ENCODE measurements around the gene OASL.
A peak's percentile ranks its signal among the peaks of the same experiment; 100 is the strongest.

Gene OASL

GRCh38 chr12:120996133-120996746 lies 42.8 kb downstream of the OASL start:
- no peak overlapping the region for H3K4me3 ChIP-seq (ENCODE audit: control insufficient read depth, low read depth, low read length)
- DNase-seq (ENCODE audit: low read depth) = no peak
- TF ChIP-seq, protein P1, sequence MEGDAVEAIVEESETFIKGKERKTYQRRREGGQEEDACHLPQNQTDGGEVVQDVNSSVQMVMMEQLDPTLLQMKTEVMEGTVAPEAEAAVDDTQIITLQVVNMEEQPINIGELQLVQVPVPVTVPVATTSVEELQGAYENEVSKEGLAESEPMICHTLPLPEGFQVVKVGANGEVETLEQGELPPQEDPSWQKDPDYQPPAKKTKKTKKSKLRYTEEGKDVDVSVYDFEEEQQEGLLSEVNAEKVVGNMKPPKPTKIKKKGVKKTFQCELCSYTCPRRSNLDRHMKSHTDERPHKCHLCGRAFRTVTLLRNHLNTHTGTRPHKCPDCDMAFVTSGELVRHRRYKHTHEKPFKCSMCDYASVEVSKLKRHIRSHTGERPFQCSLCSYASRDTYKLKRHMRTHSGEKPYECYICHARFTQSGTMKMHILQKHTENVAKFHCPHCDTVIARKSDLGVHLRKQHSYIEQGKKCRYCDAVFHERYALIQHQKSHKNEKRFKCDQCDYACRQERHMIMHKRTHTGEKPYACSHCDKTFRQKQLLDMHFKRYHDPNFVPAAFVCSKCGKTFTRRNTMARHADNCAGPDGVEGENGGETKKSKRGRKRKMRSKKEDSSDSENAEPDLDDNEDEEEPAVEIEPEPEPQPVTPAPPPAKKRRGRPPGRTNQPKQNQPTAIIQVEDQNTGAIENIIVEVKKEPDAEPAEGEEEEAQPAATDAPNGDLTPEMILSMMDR (conservative IDR thresholded peaks at IDR 0.05; ENCODE audit: control insufficient read depth, insufficient read depth, low read depth, low read length) = no peak

DNA sequence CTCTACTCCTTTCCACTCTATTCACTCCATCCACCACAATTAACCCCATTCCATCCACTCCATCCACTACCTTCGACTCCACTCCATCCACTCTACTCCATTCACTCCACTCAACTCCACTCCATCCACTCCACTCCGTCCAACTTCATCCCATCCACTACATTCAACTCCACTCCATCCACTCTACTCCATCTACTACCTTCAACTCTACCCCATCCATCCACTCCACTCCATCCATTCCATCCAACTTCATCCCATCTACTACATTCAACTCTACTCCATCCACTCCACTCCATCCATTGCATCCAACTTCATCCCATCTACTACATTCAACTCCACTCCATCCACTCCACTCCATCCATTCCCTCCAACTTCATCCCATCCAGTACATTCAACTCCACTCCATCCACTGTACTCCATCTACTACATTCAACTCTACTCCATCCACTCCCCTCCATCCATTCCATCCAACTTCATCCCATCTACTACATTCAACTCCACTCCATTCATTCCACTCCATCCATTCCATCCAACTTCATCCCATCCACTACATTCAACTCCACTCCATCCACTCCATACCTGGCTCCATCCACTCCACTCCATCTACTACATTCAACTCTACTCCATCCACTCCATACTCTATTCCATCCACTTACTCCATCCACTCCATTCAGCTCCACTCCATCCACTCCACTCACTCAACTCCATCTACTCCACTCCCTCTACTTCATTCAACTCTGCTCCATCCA lies 44.3 kb downstream of the OASL start:
- no peak overlapping the region for H3K4me3 ChIP-seq (ENCODE audit: control insufficient read depth, low read depth, low read length)
- TF ChIP-seq, protein P1 (conservative IDR thresholded peaks at IDR 0.05; ENCODE audit: control insufficient read depth, insufficient read depth, low read depth, low read length) = no peak
- DNase-seq (ENCODE audit: low read depth) = peak; percentile 24

- H3K4me3 ChIP-seq (ENCODE audit: control insufficient read depth, low read depth, low read length) = no peak overlapping the region
- DNase-seq (ENCODE audit: low read depth) = no peak
- TF ChIP-seq, protein P1 (conservative IDR thresholded peaks at IDR 0.05; ENCODE audit: control insufficient read depth, insufficient read depth, low read depth, low read length) = no peak
These were observed 45.0 kb downstream of the OASL start for GRCh38 chr12:120994059-120994458.

GRCh38 chr12:120993496-120993895 lies 45.5 kb downstream of the OASL start:
- no peak for DNase-seq (ENCODE audit: low read depth)
- H3K4me3 ChIP-seq (ENCODE audit: control insufficient read depth, low read depth, low read length) = no peak overlapping the region
- TF ChIP-seq, protein P1 (conservative IDR thresholded peaks at IDR 0.05; ENCODE audit: control insufficient read depth, insufficient read depth, low read depth, low read length) = no peak

DNA sequence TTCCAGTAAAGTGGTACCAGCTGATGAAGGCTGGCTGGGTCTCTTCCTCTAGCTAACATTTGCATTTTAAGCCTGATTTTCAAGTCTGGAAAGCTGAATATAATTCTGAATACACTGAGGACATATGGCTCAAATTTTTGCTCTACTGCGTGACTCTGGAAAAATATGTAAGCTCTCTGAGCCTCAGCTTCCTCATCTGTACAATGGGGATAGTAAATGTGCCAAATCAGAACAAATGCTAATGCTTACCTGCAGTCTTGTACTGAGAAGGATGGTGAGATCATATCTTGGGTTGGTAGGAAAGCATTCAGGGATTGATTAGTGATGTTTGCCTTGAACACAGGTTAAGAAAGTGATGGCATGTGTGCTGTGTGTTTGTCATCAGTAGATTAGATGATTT lies 46.1 kb downstream of the OASL start:
- no peak overlapping the region for H3K4me3 ChIP-seq (ENCODE audit: control insufficient read depth, low read depth, low read length)
- TF ChIP-seq, protein P1 (conservative IDR thresholded peaks at IDR 0.05; ENCODE audit: control insufficient read depth, insufficient read depth, low read depth, low read length) = no peak
- DNase-seq (ENCODE audit: low read depth) = no peak

DNA sequence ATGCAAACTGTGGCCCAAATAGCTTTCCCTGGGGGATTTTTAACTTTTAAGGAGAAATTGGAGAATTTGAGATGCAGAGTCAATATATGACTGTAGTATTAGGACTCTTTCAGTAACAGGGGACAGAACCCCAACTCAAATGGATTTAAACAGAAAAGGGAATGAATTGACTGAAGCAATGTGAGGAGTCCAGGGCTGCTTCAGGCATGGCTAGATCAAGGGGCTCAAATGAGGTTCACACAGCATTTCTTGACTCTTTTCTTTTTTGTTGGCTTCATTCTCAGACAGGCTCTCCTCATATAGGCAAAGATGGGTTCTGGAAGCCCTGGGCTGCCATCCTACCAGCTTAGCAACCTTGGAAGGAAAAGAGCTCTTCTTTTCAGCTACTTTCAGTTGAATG lies 47.1 kb downstream of the OASL start:
- no peak overlapping the region for H3K4me3 ChIP-seq (ENCODE audit: control insufficient read depth, low read depth, low read length)
- TF ChIP-seq, protein P1 (conservative IDR thresholded peaks at IDR 0.05; ENCODE audit: control insufficient read depth, insufficient read depth, low read depth, low read length) = no peak
- no peak for DNase-seq (ENCODE audit: low read depth)
